Stimulated activated CD8-positive, alpha-beta memory T cell treated with anti-CD3 and anti-CD28 coated beads, Interleukin-7, amount 100 ng/mL, for 48 hours (primary cell): ENCODE data around the gene CEBPG.

ENCODE experiments used
- DNase-seq, 2 donors: peaks; one replicate each; pipeline ENCODE4 v3.0.0-alpha.2; 2020; ENCODE audit warnings: low read depth in 1 of 2; ENCODE audit errors: extremely low read depth in 1 of 2

Gene CEBPG

GRCh38 chr19:33403221-33403972, 29.9 kb downstream of the CEBPG start:
- DNase-seq: no peak

- DNase-seq: no peak
Observed at GRCh38 chr19:33403973-33404304, 30.4 kb downstream of the CEBPG start.

DNA sequence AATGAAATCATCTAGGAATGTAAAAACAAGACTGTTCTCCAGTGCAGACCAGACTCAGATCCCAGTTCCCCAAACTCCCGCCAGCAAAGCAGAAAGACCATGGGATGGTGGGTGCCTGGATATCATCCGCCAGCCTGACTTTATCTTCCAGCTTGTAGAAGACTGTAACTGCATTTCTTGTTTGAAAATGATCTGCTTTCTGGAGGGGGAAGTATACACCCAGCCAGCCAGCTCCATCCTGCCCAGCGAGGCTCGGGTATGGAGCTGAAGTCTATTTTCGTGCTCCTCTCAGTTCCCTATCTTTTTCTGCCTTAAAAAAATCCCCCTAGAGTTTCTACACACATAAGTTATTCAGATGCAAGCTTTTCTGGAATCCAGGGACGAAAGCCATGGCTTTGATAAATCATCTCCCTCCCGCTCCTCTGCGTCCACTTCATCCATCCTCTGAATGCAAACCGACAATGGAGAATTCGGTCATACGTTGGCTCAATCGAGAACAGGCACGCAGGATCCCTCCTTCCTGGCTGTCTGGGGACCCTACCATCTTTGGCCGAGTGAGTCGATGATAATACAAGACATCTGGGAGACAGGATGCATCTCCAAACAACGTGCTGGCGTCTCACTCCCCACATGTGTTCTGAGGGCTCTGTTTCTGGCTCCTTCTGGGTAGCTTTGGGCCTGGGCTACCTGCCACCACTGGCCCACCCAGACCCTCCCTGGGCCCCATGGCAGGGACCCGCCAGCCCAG, 31.2 kb downstream of the CEBPG start:
- no peak for DNase-seq

DNA sequence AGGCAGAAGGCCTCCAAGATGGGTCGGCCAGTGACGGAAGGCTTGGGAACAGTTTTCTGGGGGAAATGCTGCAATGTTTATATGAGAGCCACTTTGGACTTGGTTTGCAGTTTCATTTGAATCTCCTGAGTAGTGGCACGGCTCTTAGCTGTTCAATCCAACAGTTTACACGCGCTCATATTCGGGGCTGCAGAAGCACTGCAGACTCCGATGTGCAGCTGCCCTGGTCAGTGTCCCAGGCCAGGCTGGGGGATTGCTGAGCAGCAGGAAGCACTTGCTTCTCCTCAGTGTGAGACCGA, 31.7 kb downstream of the CEBPG start:
- no peak for DNase-seq

GRCh38 chr19:33405553-33406461, 32.3 kb downstream of the CEBPG start:
- no peak for DNase-seq

- peak; percentile 40 to 51 for DNase-seq
Observed at GRCh38 chr19:33406521-33407139, 33.1 kb downstream of the CEBPG start.

DNA sequence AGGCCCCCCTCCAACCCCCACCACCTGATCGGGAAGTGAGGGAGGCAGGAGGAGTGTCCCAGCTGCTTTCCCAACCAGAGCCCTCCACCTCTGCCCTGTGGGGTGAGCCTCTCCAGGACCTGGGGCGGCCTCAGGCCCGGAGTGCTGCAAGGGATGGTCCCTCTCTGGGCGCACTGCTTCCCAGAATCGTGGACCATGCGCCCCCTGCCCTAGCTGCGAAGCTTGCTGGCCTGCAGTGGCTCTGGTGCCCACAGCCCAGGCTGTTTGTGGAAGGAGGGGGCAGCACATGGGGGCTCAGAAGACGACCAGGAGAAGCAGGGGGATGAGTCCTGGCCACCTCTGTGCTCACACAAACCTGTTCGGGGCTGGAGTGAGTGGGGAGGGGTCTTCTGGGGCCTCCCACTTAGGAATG, 33.6 kb downstream of the CEBPG start:
- no peak for DNase-seq

DNA sequence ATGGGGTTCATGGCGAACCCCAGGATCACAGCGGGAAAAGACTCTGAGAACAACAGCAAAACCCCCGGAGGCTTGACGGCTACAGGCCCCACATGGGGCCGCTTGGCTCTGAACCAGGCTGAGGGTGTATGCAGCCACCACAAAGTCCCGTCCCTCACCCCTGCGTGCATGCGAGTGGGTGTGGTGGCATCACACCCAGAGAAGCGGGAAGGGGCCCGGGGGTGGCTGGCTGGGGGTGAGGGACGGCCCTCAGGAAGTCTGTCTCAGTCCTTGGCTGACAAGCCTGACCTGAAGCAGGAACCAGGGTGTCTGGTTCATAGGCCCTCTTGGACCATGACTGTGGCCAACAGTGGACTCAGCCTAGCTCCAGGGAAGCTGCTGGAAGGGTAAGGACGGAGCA, 34.2 kb downstream of the CEBPG start:
- no peak for DNase-seq

DNA sequence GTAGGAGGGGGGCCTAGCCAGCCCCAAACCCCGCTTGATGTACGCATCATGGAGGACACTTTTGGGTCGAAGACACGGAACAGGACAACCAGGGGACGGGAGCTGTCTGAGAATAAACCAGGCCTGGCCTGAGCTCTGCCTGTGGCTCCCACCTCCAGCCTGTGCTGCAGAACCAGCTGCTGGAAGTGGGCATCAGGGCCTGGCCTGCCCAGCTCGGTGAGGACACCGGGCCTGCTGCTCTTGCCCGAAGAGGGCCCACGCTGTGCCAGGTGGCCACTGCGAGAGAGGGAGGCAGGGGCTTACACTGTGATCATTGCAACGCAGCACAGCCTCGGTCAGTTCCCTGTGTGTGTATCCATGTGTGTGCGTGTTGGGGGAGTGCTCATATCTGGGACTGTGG, 34.6 kb downstream of the CEBPG start:
- DNase-seq: no peak

GRCh38 chr19:33408538-33409434, 35.3 kb downstream of the CEBPG start:
- DNase-seq: no peak

DNA sequence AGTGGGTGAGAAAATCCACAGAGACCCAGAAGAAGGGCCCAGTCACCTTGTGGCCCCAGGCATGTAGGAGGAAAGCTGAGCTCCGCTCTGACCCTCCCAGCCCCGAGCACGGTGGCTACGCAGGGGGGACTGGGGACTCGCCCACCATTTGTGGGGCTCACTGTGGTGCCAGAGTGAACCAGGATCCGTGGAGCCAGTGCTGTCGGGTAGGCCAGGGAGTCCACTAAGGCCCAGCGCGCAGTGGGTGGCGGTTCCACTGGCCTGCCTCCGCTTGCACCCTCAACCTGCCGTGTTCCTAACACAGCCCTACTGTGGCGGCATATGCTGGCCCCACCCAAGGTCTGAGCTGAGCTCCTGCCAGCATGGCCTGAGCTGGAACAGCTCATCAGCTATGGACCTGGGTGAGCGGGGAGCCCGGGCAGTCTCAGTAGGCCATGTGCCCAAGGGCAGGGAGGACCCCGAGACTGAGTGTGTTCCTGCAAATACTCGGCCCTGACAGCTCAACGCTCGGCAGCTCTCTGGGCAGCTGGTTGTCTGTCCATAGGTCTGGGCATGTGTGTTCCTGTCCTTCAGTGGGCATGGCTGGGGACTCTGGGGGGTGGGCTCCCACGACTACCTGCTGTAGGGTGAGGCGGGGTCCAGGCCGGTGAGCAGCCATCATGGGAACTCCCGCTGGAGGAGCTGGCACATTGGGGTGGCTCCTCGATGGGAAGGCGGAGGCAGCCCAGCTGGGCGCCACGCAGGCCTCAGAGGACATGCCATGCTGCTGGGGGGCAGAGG, 36.6 kb downstream of the CEBPG start:
- no peak for DNase-seq

GRCh38 chr19:33410915-33411401, 37.4 kb downstream of the CEBPG start:
- no peak for DNase-seq

DNA sequence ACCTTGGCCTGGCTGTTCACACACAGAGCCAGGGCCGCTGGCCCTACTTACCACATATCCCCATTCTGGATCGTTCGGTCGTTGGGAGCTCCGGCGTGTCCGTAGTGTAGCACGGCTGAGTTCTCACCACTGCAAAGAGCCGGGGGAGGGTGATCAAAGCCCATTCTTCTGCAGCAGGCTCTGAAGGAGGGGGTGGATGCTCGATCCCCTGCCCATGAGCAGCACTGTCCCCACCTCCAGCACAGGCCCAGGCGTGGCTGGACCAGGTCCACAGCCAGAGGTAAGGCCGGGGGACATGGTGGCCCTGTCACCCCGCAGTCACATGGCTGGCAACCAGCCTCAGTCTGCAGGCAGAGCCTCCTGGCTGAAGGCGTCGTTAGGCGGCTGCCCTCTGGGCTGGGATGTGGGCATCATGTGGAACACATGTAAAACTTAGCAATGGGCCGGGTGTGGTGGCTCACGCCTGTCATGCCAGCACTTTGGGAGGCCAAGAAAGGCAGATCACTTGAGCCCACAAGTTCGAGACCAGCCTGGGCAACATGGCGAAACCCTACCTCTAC, 38.2 kb downstream of the CEBPG start:
- DNase-seq: no peak

DNA sequence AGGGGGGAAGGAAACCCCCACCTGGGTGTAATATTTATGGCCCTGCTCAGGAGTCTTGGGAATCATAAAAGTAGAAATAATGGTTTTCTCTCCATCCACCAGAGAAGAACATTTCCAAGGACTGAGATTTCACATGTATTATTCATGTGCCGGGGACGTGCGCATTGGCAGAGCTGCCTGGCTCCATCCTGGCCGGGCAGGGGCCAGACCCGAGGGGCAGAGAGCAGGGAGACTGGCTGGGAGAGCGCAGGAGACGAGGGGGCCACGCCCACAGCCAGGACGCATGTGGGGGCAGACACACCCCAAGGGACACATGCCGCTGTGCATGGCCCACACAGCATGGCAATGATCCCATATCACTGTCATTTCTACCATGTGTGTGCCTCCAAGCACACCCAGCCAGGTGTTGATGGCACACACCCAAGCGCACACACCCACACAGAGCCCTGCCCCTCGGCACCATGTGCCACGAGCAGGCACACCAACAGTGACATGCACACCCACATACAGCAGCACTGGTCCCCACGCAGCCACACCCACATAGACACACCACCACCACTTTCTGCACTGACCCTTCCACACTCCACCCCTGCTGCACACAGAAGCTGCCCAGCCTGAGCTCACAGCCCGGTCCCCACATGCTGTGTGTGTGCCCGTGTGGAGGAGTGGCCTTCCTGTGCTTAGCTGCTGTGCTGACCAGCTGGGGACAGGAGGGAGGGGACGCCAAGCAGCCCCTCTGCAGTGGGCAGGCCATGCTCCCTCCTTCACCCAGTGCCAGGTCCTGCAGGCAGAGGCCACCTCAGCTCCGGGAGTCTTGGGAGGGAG, 39.3 kb downstream of the CEBPG start:
- no peak for DNase-seq

- no peak for DNase-seq
Observed at GRCh38 chr19:33413426-33413725, 39.9 kb downstream of the CEBPG start.

DNA sequence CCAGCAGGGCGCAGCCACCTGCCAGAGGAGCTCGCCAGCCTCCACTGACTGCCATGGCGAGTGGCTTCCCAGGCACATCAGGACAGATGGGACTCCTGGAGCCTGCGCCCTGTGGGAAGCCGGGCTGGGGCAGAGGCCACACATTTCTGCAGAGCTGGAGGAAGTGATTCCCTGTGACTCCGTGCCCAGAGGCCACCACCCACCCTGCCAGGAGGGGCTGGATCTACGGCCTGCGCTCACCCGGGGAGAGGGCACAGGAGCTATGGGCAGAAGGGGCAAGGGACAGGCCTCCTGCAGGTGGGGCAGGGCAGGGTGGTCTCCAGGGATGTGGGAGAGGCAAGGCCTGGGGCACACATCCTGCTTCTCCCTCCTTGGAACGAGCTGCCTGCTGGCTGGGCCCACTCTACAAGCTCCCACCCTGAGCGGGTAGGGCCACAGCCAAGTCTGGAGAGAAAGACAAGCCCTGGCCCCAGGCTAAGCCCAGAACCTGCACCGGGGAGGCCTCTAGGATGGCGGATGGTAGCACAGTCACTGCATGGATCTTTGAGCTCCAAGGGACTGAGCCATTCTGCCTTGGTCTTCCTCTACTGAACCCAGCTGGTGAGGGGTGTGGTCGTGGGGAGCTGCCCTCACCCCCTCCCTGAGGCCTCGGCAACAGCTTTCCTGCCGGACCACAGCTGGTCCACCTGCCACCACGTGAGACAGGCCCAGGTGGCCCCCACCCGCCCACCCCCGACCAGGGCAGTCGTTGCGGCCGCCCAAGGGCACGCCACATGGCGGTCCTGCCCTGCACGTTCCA, 40.6 kb downstream of the CEBPG start:
- no peak for DNase-seq
